ENCODE measurements around the gene ELMOD3.
"Not testable (repeated sequence)": the region's sequence is repeated elsewhere in the genome, so short reads cannot be mapped to it uniquely, and the experiment has no call there.

Gene ELMOD3

GRCh38 chr2:85429213-85429923, 74.8 kb downstream of the ELMOD3 start:
- DNase-seq, result no peak

GRCh38 chr2:85429924-85430289, 75.3 kb downstream of the ELMOD3 start:
- DNase-seq, result no peak

- no peak for DNase-seq
These were observed 76.4 kb downstream of the ELMOD3 start for GRCh38 chr2:85430752-85431569.

GRCh38 chr2:85431570-85432205, 77.1 kb downstream of the ELMOD3 start:
- DNase-seq, result no peak

- peak; percentile 47 for DNase-seq
These were observed 79.0 kb downstream of the ELMOD3 start for GRCh38 chr2:85433511-85434089.

GRCh38 chr2:85434696-85435095, 80.1 kb downstream of the ELMOD3 start:
- DNase-seq, result no peak

- no peak for DNase-seq
These were observed 80.8 kb downstream of the ELMOD3 start for GRCh38 chr2:85435220-85435958.

GRCh38 chr2:85435981-85436835, 81.6 kb downstream of the ELMOD3 start:
- DNase-seq, result no peak

- DNase-seq, result no peak
These were observed 82.4 kb downstream of the ELMOD3 start for GRCh38 chr2:85436836-85437487.

GRCh38 chr2:85437488-85438200, 83.1 kb downstream of the ELMOD3 start:
- peak; percentile 43 for DNase-seq

GRCh38 chr2:85438201-85439024, 83.8 kb downstream of the ELMOD3 start:
- no peak for DNase-seq

GRCh38 chr2:85439025-85439472, 84.5 kb downstream of the ELMOD3 start:
- no peak for DNase-seq

- not testable (repeated sequence) for DNase-seq
These were observed 85.0 kb downstream of the ELMOD3 start for GRCh38 chr2:85439569-85439968.

GRCh38 chr2:85439986-85440385, 85.4 kb downstream of the ELMOD3 start:
- no peak for DNase-seq

GRCh38 chr2:85440729-85441128, 86.2 kb downstream of the ELMOD3 start:
- DNase-seq, result no peak
